AG04450 (cell line): Measurements from ENCODE around the gene CNOT6. TPM values are rescaled to one million over a fixed set of nuclear protein-coding genes. Genes with fewer than 3 reads are reported as not detected.

Experiments used
- CTCF ChIA-PET: fragments of 300-600, 350-600 bp; formaldehyde crosslinking; extraction: SDS; loops from one replicate; lab custom pipeline; 2022; ENCODE audit warnings: antibody characterized with exemption, inconsistent platforms; lab: Charles Lee
- POLR2A ChIA-PET: fragments of 350-600 bp; formaldehyde crosslinking; extraction: SDS; loops from one replicate; lab custom pipeline; 2021; ENCODE audit warnings: antibody characterized with exemption, inconsistent platforms; lab: Yijun Ruan, JAX
- DNase-seq: peaks from one replicate; pipeline ENCODE4 v3.0.0-alpha.2; 2011; ENCODE audit warnings: low read depth, low spot score
- H3K27ac ChIP-seq: one replicate; pipeline ENCODE4 v1.5.1; 2012; ENCODE audit warnings: low read depth, low read length, control low read depth
- H3K27me3 ChIP-seq: one replicate; pipeline ENCODE4 v1.6.0; 2012; ENCODE audit warnings: low read length; ENCODE audit not compliant: control insufficient read depth, insufficient read depth
- H3K4me3 ChIP-seq: 2 replicates; pipeline ENCODE4 v1.5.1; 2011; ENCODE audit warnings: mild to moderate bottlenecking, low read depth, low read length, control low read depth
- H3K9me3 ChIP-seq: 2 replicates; pipeline ENCODE4 v1.5.1; 2012; ENCODE audit warnings: low read length; ENCODE audit not compliant: control insufficient read depth, insufficient read depth
- CTCF ChIP-seq: IDR thresholded peaks from 2 replicates; pipeline ENCODE4 v1.5.1; 2011; ENCODE audit warnings: low read depth, low read length, control low read depth, inconsistent platforms
- polyA plus RNA-seq: library from polyadenylated mRNA; depleted of rRNA; stranded (reverse); fragments of >200 nt; gene quantifications from 2 replicates; pipeline ENCODE4 v1.2.3, GENCODE V29; 2011

CNOT6 gene
- polyA plus RNA-seq, 1 experiment: 21.5 TPM

GRCh38 chr5:180613814-180614188 lies 119.6 kb downstream of the CNOT6 start:
- CTCF ChIA-PET: no interaction called here
- TF ChIP-seq CTCF: no peak
- no peak overlapping the region for H3K27ac ChIP-seq
- no peaks in the 10 kb centered on the region for H3K27me3 ChIP-seq
- no peak for DNase-seq
- POLR2A ChIA-PET: no interaction called here
- no peaks in the 10 kb centered on the region; the same call in 1 of the 2 replicates for H3K9me3 ChIP-seq
- H3K4me3 ChIP-seq: no peak overlapping the region

GRCh38 chr5:180618487-180618828 lies 124.3 kb downstream of the CNOT6 start:
- H3K4me3 ChIP-seq: peak overlapping the region; percentile 46
- DNase-seq: no peak
- peaks cover 12% of the 10 kb centered on the region; the same call in 1 of the 2 replicates for H3K9me3 ChIP-seq
- ChIA-PET POLR2A (no interaction called here), CTCF (interaction anchor here (0.7 to 1.5 kb wide), 4 partner anchors 11 to 162 kb away, joined by 3 to 13 read pairs (median 4); no protein-coding TSS in a partner anchor)
- TF ChIP-seq CTCF: no peak
- no peak overlapping the region for H3K27ac ChIP-seq
- no peaks in the 10 kb centered on the region for H3K27me3 ChIP-seq

- POLR2A ChIA-PET: no interaction called here
- CTCF ChIA-PET: interaction anchor here (0.7 to 1.5 kb wide), 6 partner anchors 12 to 325 kb away, joined by 3 to 13 read pairs (median 4); no protein-coding TSS in a partner anchor
Observed at GRCh38 chr5:180618829-180619562, 124.8 kb downstream of the CNOT6 start.

GRCh38 chr5:180619563-180619915 lies 125.4 kb downstream of the CNOT6 start:
- CTCF ChIA-PET: interaction anchor here (0.7 to 1.5 kb wide), 5 partner anchors 12 to 326 kb away, joined by 3 to 13 read pairs (median 4); no protein-coding TSS in a partner anchor

More at GRCh38 chr5:180618829-180619562, 124.8 kb downstream of the CNOT6 start:
- DNase-seq: no peak
- no peaks in the 10 kb centered on the region for H3K27me3 ChIP-seq
- H3K4me3 ChIP-seq: peak overlapping the region; percentile 46
- H3K9me3 ChIP-seq: peaks cover 12% of the 10 kb centered on the region; the same call in 1 of the 2 replicates
- H3K27ac ChIP-seq: no peak overlapping the region
- peak; percentile 34 for TF ChIP-seq CTCF

More at GRCh38 chr5:180619563-180619915, 125.4 kb downstream of the CNOT6 start:
- Histone ChIP-seq H3K4me3 (no peak overlapping the region), H3K9me3 (peaks cover 12% of the 10 kb centered on the region; the same call in 1 of the 2 replicates), H3K27ac (no peak overlapping the region), H3K27me3 (no peaks in the 10 kb centered on the region)
- no peak for TF ChIP-seq CTCF
- POLR2A ChIA-PET: no interaction called here
- DNase-seq: no peak
